T-helper 1 cell (primary cell): Measurements from ENCODE around the gene FOXJ1.
"Not testable (repeated sequence)": the region's sequence is repeated elsewhere in the genome, so short reads cannot be mapped to it uniquely, and the experiment has no call there.

Experiments
- DNase-seq, 5 donors: peaks; one replicate each; pipeline ENCODE4 v3.0.0-alpha.2; 2012 to 2020
- total RNA-seq, 4 donors: gene quantifications; one replicate each; lab custom pipeline; 2026; lab: John Stamatoyannopoulos, UW

FOXJ1 gene, protein sequence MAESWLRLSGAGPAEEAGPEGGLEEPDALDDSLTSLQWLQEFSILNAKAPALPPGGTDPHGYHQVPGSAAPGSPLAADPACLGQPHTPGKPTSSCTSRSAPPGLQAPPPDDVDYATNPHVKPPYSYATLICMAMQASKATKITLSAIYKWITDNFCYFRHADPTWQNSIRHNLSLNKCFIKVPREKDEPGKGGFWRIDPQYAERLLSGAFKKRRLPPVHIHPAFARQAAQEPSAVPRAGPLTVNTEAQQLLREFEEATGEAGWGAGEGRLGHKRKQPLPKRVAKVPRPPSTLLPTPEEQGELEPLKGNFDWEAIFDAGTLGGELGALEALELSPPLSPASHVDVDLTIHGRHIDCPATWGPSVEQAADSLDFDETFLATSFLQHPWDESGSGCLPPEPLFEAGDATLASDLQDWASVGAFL
- 5.5 to 19.2 (median 7.0) reads per million in 4 donors for total RNA-seq

DNA sequence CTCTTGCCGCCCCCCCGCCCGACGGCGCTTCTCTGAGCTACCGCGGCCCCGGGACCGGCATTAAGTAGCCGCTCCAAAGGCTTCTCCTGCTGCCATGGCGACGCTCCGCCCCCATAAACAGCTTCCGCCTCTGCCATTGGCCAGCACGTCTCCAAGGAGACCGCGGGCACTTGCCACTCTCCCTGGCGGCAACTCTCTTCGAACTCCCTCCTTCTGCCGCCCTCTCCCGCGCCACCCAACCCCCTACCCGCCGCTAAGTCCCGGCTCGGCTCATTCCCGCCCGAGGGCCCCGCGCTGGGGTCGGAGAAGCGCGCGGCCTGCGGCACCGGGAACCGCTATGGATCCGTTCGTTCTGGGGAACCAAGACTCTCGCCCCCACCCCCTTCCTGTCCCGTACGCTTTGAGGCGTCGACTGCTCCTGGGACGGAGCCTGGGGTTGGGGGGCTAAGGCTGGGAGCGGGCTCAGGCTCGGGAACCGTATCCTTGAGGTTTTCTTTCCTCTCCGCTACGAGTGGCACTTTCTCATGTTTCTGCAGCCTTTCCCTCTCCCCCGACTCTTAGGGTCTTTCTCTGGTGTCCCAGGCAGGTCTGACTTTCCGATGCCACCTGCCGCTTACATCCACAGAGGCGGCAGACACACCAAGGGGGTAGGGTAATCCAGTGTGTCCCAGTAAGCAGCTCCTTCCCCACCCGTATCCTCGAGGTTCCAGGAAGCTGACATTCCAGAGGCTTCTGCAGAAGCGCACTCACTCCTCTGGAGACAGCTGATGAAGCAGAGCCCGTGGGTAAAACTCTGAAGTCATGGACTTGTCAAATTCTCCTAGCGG lies at the start of gene FOXJ1:
Gene FOXJ1, minus strand, starts transcription at position 34 of the 827 bp plus-strand sequence. CDS start 850 bp downstream, outside the sequence.
- DNase-seq: peak; percentile 78 to 92 (median 87)

DNA sequence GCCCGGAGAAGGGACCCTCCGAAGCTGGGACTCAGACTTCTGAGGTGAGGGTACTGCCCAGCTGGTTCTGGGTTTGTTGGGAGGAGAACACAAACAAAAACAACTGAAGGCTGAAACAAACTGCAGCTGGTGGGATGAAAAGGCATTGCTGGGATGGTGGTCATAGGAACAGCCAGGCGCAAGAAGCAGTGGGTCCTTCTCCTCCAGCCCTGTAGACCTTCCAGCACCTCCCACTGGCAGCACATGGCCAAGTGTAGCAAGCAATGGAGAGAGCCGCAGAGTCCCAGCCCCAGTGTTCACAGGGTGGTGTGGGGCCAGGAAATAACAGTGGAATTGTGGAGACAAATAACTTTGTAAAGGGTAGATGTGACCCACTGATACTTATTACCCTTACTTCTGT lies 48.7 kb upstream of the FOXJ1 start:
- DNase-seq: no peak

DNA sequence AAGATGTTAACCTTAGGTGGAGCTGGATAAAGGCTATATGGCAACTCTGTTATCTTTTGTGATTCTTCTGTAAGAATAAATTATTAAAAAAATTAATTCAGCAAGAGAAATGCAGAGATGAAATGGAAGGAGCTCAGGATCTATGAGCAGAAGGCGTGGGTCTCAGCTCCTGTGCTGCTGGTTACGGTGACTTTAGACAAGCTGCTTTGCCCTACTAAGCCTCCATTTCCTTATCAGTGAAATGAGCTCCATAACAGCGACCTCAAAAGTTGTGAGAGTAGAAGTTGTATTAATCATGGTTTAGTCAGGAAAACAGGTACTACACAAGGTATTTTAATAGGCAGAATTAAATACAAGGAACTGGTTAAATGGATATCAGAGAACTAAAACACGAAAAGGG lies 48.2 kb upstream of the FOXJ1 start:
- DNase-seq: no peak

DNA sequence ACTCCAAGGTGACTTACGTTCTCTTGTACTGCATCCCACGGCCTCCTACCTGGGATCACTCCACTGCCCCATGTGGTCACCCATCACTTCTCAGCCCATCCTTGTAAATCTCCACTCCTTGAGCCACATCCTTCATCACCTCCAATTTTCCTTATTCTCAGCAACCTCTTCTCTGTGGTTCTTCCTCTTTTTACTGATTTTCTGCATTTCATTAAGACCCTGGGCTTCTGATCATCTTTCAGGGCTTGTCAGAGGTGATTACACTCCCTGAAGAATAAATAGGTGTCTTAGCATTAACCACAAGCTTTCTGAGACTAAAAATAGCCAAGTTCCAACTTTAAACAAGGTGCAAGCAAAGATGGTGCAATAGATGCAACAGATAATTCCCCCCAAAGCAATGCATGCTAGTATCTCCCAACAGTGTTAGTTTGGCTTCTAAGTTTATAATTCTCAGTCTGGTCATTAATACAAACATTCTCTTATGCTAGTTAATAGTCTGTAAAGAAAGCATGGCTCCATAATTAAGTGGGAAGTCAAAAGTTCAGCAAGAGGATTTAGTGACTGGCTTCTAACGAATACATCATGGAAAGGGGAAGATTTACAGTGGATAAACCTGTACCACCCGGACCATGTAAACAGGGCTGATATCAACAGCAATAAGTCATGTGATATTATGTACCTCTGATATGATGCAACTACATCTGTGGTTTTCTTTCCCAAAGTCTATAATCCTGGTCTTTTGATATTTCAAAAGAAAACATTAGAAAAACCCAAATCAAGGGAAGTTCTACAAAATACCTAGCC lies 47.4 kb upstream of the FOXJ1 start:
- DNase-seq: no peak

DNA sequence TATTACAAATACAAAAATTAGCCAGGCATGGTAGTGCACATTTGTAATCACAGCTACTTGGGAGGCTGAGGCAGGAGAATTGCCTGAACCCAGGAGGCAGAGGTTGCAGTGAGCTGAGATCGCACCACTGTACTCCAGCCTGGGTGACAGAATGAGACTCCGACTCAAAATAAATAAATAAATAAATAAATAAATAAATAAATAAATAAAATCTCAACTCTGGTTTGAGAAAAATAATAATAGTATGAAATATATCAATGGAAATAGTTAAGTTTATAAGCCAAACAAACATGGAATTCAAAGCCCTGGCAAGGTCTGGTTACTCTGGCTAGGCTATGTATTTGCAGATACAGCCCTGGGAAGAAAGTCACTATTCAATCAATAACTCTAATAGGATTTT lies 45.7 kb upstream of the FOXJ1 start:
- not testable (repeated sequence) for DNase-seq

DNA sequence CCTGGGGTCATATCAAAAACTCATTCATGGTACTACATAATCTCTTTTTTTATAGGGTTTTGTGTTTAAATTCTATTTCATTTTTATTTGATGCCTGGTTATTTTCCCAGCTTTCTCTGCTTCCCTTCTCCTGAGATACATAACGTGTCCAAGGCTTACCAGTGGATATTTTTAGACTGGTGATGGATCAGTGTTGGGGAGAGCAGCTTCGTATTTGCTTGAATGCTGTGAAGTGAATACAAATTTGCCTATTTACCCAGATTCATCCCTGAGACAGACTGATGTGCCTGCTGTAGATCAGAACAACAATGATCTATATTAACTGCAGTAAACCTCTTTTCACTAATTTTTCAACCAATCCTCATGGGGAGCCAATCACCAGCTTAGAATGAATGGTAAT lies 43.2 kb upstream of the FOXJ1 start:
- no peak for DNase-seq

DNA sequence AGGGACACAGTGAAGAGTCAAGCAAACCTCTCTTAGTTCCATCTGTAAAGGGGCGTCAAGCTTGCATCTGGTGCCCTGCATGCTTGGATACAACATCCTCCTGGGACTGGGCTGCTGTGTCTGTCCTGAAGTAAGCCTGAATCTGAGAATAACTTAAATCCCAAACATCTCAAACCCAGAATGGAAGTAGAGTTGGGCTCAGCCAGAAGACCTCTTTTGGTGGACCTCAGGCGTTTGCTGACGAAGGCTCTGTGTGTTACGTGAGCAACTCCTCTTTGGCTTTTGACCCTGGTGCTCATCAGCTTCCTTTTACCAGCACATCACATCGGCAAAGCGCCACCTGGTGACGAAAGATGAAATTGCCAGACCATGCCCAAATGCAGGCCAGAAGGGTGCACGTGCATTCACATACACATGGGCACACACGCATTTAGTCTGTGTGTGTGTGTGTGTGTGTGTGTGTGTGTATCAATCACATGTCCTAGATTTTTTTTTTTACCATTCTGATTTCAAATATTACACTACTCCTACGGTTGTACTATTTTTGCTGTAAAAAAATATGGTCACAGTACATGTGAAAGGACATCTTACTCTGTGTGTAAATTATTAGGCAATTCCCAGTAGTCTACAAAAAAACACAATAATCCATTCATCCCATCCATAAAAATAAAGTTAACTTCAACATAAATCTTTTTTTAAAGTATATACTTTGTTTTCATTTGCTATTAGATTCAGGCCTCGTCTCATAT lies 41.1 kb upstream of the FOXJ1 start:
- peak; percentile 72 to 95 (median 86) for DNase-seq

DNA sequence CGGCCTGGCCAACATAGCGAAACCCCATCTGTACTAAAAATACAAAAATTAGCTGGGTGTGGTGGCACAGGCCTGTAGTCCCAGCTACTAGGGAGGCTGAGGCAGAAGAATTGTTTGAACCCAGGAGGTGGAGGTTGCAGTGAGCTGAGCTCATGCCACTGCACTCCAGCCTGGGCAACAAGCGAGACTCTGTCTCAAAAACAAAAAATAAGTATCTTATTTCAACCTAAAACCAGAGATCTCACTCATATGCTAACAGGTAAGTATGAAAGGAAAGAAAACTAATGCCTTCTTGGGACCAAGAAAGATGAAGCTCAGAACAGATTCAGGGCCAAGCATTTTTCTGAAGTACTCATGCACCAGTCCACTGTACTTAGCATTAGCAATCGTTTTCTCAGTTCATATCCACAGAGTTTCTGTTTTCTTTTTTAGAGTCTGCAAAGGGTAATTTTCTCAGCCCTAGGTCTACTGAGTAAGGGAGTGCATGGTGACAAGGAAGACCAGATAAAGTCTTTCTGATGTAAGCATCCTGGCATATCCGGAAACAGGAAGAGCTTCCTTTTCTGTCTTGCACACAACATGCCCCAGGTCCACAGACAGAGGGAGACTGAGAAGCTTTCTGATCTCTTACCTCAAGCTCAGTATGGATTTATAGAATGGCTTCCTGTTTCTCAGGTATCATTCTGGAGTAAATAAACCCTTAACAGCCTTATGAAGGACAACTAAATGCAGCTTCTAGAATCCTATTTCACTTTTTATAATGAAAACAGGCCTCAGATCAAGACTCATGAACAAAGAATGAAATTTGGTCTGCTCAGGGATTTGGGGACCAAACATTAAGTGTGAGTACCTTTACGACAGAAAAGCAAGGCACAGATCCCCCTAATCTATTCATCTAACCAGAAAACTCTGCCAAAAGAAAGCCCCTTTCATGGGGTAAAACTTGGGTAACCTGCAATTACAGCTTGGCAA lies 38.7 kb upstream of the FOXJ1 start:
- peak in 2 of 5 donors; percentile 26 to 93 for DNase-seq

DNA sequence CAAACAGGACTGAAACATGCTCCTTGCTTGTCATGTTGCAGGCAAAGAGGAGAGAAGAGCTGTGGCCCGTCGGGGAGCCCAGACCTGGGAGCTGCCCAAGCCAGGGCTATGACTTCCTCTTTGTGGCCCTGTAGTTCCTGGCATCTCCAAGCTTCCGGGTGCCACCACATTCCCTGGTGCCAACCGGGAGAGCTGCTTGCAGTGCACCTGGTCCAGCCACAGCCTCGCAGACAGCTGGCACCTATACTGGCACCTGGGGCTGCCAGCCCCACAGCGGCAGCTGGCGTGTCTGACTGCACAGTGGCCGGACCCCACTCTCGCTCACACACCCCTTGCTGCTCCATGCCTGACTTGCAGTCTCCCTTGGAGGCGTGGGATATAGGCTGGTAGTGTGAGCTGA lies 37.1 kb upstream of the FOXJ1 start:
- no peak for DNase-seq

DNA sequence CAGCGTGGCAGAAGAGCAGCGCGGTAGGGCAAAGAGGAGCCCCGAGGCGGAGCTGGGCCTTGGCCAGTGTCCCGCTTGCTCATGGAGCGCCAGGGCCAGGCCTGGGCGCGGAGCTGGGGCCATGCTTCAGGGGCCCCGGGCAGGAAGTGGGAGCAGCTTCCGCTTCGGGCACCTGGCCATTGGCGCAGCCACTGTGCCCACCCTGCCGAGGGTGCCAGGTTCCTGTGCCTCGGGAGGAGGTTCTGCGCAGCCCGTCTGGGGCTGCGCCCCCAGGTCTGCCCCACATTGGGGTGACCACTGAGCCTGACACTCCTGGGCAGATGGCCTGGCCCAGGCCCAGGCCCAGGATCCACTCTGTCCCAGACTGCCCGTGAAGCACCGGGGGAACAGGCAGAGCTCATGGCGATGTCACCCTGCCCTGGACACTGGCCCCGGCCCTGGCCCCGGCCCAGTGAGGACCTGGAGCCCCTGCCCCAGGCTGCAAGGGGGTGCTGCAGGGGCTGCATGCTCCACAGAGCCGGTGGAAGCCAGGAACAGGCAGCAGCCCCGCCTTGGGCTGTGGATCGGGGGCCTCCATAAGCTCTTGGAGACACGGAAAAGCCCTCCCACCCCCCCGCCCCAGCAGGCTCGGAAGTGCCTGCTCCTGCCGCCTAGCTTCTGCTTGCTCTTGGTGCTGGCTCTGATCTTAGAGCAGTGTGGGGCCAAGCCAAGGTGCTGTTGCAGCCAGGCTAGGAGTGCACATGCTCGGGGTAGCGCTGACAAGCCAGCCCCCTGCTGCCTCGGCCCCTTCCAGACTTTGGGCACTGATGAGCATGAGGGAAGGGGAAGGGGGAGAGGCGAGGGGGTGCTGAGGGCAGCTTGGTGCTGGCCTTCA lies 35.9 kb upstream of the FOXJ1 start:
- DNase-seq: no peak

DNA sequence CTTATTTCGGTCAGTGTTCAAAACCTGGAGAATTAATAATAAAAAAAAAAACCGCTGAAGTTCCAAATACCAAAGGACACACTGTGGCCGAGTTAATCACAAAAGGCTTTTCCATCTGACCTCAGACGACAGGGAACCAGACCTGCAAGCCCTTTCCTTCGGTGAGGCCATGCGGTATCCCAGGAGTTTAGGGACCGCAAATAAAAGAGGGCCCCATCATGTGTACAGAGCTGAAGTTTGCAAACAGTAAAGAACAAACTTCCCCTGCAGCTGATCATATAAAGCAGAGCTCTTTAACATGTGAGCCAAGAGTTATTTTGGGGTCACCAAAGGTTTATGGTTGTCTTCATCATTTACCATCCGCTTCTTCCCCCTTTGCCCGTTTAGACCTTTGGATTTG lies 33.0 kb upstream of the FOXJ1 start:
- DNase-seq: no peak

DNA sequence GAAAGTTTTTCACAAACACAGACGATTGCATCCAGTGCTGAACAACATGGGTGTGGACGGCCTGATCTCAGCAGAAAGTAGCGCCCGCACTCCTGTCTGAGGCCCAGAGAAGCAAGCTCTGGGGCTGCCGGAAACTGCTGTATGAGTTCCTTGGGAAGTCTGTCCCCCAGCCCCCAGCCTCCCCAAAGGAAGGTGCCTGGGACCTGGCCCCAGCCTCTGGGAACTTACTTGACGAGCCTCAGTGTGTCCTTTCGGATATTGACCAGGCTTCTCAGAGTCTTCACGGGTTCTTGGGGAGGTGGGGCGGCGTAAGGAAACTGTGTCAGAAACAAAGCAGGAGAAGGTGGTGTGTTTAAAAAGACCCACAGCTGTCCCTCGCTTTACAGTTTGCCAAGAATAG lies 32.4 kb upstream of the FOXJ1 start:
- no peak for DNase-seq

DNA sequence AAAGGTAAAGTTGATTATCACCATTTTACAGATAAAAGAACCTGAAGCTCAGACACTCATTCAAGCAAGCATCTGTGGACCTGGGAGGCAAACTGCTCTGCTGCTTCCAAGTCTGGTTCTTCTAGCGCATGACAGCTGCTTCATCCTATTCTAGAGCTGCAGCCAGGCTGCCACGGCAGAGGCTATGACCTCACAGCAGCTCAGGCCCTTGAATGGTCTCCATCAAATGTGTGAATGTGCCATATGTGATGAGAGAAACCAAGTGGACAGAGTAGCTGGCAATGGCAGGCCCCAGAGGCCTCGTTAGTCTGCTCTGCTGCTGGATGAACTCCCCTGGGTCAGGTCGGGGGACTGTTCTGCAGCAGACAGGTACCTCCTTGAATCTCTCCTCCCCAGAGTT lies 30.7 kb upstream of the FOXJ1 start:
- no peak for DNase-seq

DNA sequence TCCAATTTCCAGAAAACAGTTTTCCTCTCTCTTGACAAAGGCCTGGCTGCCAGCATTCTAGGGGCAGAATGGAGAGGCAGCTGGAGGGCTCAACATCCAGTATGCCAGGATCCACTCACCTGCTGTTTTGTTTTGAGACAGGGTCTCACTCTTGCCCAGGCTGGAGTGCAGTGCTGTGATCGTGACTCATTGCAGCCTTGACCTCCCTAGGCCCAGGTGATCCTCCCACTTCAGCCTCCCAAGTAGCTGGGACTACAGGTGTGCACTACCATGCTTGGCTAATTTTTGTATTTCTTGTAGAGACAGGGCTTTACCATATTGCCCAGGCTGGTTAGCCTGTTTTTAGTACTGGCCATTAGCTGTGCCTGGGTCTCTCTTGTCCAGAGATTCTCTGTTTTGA lies 29.1 kb upstream of the FOXJ1 start:
- no peak for DNase-seq

DNA sequence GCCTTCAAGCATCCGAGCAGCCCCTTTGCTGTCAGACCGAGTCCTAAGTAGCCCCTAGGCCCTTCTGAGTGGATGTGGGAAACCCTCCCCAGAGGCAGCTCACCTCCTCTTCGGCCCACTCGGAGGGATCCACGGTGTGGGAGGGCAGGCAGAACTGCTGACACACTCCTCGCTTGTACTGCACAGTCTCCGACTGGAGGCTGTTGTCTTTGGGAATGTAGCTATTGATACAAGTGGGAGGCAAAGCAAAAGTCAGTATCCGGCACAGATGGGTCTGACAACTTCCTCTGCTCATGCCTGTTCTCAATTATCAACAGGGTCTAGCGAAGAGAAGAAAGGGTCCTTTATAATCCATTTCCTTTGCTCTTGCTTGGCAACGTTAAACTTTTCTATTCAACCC lies 25.9 kb upstream of the FOXJ1 start:
- DNase-seq: no peak

DNA sequence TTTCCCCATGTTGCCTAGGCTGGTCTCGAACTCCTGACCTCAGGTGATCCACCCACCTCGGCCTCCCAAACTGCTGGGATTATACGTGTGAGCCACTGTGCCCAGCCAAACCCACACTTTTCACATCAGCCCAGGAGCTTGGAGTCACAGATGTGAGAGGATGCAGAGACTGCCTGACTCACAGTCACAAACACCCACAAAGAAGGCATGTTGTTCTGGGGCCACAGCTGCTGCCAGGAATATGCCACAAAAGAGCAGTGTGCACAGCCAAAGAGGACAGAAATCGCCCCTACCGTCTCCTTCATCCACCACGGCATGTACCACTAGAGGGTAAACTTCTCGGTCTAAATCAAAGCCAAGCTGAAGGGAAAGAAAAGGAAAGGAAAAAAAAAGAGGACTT lies 25.1 kb upstream of the FOXJ1 start:
- no peak for DNase-seq

DNA sequence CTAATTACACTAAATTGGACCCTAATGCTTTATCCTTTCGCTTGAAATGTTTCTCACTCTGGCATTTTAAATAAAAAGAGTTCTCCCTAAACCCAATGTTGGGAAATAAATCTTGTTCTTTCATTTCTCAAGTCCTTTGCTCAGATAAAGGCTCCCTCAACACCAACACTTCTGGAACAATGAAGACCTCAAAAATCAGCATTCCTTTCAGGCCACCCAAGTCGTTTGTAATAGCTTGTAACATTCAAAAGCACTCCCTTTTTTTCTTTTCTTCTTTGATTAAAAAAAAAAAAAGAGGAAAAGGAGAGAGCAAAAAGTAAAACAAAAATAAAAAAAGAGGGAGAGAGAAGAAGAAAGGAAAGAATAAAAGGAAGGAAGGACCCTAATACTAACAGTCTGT lies 23.3 kb upstream of the FOXJ1 start:
- no peak for DNase-seq

DNA sequence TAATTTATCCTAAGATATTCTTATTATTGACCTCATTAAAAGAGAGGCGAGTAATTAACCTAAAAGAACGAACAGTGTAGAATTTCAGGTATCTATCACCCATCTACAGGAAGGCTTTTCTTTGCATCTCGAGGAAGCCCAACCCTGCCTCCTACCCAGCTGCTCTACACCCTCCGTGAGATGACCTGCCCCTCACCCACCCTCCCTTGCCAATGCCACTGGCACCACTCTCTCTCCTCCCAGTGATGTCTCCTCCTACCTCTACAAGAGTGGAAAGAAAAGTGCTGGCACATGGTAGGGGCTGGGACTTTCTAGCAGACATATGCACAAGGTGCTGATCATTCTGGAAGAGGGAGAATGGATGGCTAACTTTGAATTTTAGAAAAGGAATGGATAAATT lies 22.9 kb upstream of the FOXJ1 start:
- no peak for DNase-seq

DNA sequence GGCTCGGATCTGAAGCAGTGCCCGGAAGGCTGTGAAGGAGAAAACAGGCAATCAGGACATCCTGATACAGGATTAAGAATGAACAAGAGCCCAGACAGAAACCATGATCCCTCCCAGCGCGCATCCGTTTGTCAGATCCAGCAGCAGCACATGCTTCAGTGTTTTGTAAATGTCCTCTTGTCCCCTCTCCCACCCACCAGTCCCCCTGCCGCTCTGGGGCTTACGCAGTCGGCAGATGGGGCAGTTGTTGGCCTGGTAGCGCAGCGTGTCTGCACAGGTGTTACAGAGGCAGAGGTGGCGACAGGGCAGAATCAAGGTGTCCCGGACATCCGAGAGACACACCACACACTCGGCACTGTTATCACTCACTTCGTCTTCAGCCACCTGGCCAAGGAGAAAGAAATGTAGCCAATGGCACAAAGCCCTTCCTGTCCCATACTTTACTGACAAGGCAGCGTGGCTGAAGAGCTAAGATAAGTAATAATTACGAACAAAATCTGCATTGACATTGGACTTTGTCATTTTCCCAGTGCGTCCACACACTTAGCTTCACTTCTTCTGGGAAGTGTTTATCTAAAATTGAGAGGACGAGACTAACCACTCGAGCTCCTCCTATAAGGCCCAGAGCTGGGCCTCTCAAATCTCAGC lies 20.7 kb upstream of the FOXJ1 start:
- no peak for DNase-seq
